GM18498 (cell line): ENCODE results near the gene EEF2K.
"Not testable (repeated sequence)": the region's sequence is repeated elsewhere in the genome, so short reads cannot be mapped to it uniquely, and the experiment has no call there.

Experiments used
- ATAC-seq: cut with Tn5 transposase; IDR thresholded peaks from one replicate; pipeline ENCODE4 v1.9.1; 2021; ENCODE audit warnings: mild to moderate bottlenecking, moderate library complexity; ENCODE audit not compliant: unreplicated experiment

The EEF2K gene

DNA sequence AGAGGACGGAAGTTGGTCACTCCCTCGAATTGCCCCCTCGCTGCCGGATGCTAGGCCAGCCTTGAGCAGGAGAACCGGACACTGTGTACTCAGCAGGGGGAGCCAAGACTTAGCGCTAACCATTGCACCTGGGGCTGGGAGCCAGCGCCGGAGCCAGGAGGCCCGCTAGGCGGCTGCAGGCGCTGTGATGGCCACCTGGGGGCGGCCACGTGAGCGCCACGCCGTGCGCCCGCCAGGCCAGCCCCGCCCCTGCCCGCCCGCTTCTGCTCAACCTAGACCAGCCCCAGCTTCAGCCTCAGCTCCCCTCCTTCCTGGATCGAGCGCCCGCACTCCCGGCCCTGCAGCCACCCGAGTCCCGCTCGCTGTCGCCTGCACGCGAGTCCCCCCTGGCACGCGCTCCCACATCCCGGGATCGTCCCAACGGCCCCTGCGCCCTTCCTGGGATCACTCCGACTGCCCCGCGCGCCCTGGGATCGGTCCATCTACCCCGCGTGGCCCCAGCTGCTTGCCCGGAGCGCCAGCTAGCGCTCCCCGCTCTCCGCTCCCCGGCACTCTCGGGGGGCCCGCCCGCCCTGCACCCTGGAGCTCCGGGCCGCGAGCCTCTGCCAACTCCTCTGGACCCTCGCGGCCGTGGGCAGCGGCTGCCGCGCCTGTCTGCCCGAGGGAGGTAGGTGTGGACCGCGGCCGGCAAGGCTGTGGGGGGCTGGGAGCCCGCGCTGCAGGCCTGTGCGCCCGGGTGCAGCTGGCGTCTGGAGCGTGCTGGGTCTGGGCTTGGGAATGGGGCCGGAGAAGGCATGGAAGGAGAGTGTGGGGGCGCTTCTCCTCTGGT lies at the start of gene EEF2K:
TSS of gene EEF2K (plus strand) at position 266 of the 829 bp plus-strand sequence. CDS start 19,452 bp downstream, outside the sequence.
- ATAC-seq: peak; percentile 84

GRCh38 chr16:22161401-22161800 lies 44.7 kb upstream of the EEF2K start:
- ATAC-seq: no peak

GRCh38 chr16:22161999-22162655 lies 44.0 kb upstream of the EEF2K start, which contains the start of gene SDR42E2:
Gene SDR42E2, plus strand, starts transcription at chr16:22162506. Its CDS starts 3,077 bp downstream, at chr16:22165583.
- no peak for ATAC-seq

- ATAC-seq: no peak
Measured at GRCh38 chr16:22162656-22163009, 43.4 kb upstream of the EEF2K start.

DNA sequence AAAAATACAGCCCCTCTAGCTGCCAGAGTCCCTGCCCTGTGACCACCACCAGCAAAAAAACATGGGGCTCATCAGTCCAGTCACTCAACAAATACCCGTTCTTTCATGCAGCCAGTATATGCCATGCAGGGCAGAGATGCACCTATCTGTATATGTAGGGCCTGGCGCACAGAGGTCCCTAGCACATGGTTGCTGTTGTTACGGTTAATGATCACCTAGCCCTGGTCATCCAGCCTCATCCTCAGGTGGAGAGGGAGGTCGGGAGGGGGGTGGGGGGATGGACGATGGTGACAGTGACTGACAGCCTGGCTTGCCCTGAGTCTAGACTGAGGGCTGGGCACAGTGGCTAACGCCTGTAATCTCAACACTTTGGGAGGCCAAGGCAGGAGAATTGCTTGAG lies 42.3 kb upstream of the EEF2K start:
- no peak for ATAC-seq

DNA sequence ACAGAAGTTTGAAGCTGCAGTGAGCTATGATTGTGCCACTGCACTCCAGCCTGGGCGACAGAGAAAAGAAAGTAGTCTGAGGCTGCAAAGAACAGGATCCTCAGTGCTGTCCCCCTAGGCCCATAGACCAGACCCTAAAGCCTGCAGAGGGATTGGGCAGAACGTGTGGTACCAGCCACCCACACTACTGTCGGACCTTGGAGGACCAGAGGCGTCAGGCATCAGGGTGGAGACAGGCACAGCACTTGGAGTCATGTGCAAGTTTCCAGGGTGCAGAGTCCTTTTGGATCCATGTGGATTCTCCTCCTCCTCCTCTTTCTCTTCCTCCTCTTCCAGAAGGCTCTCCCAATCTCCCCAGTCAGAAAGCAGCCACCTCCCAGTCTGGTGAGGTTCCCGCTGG lies 41.6 kb upstream of the EEF2K start:
- no peak for ATAC-seq

DNA sequence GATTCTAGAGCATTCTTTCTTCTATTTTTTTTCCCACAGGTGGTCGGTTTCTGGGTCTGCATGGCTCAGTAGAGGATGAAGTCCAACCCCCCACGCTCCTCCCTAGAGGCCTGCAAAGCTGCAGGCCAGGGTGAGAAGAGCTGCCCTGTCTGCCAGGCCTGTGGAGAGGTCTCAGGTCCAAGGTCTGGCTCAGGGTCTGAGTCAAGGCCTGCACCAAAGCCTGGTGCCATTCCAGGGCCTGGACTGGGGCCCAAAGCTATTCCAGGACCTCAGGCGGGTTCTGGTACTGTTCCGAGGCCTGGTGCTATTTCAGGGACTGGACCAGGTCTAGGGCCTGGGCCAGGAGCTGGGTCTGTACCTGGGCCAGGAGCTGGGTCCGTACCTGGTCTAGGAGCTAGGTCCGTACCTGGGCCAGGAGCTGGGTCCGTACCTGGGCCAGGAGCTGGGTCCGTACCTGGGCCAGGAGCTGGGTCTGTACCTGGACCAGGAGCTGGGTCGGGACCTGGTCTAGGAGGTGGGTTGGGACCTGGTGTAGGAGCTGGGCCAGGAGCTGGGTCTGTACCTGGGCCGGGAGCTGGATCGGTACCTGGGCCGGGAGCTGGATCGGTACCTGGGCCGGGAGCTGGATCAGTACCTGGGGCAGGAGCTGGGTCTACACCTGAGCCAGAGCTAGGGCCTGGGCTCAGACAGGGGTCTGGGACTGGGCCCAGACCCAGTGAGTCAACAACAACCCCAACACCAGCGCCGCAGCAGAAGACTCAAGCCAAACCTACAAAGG lies 40.4 kb upstream of the EEF2K start:
- no peak for ATAC-seq

DNA sequence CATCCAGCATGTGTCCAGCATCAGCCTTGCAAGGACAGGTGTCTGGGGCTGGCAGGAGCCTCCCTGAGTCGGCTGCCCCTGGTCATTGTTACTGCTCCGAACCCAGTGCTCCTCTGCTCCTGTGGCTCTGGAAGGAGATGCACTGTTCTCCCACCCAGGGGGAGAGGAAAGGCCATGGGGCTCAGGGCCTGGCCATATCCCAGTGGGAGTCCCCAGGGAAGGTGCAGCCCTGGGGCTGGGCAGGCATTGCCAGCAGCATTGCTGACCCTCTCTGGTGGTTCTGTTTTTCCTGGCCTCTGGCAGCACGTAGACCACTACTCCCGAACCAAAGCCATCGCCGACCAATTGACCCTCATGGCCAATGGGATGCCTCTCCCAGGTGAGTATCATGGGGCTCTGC lies 34.1 kb upstream of the EEF2K start:
- ATAC-seq: no peak

GRCh38 chr16:22172642-22173041 lies 33.4 kb upstream of the EEF2K start:
- not testable (repeated sequence) for ATAC-seq

DNA sequence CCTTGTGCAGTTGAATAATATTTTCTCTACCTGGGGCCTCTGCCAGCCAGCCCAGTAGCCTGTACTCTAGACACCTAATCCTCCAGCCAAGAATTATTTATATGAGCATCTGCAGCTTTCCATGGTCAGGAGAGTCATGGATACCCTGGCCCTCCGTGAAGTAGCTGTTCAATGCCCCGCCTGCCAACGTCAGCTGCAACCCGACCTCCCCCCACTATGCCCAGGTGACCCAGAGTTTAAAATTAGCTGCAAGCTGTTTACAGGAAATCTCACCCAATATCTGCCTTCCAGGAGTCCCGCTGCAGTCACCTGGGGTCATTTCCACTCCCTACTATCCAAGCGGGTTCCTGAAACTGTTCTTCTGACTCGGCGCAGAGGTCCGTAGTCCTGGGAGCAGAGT lies 31.4 kb upstream of the EEF2K start:
- ATAC-seq: no peak

DNA sequence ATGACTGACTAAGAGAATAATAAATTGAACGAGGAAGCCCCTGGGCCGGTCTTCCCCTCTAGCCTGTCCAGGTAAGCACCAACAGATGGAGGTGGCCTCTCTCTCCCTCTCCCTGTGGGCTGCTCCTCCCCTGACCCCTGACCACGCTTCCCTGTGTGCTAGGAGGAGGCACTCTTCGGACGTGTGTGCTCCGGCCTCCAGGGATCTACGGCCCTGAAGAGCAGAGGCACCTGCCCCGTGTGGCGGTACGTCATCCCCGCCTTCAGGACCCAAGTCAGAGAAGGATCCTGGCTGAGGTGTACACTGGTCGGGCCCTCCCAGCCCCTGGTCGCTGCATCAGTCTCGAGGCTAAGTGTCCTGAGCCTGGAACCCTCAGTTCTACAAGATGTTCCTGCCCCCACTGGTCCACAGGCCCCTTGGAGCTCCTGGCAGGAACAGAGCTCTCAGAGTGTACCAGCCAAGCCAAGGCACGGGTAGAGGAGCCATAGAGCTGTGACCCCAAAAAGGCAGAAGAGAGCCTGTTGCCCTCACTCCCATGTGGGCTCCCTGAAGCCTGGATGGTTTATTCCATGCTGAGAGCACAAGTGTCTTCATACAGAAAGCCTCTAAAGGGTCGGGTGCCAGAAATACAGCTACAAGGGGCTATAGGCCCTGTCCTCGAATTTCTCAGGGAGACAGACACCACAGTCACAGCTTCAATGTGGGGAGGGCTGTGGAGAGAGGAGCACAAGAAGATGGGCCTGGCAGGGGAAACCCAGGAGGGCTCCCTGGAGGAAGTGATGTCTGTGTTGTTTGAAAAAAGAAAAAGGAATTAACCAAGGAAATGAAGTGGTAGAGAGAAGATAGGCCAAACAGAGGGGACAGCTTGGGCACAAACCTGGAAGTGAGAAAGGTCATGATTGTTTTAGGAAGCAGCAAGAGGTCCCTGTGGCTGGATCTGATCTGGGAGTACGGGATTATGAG lies 27.8 kb upstream of the EEF2K start:
- no peak for ATAC-seq

GRCh38 chr16:22181426-22181825 lies 24.7 kb upstream of the EEF2K start:
- ATAC-seq: no peak

GRCh38 chr16:22181843-22182242 lies 24.2 kb upstream of the EEF2K start:
- ATAC-seq: no peak

GRCh38 chr16:22183335-22183734 lies 22.7 kb upstream of the EEF2K start:
- no peak for ATAC-seq

GRCh38 chr16:22183901-22184614 lies 22.0 kb upstream of the EEF2K start:
- no peak for ATAC-seq

DNA sequence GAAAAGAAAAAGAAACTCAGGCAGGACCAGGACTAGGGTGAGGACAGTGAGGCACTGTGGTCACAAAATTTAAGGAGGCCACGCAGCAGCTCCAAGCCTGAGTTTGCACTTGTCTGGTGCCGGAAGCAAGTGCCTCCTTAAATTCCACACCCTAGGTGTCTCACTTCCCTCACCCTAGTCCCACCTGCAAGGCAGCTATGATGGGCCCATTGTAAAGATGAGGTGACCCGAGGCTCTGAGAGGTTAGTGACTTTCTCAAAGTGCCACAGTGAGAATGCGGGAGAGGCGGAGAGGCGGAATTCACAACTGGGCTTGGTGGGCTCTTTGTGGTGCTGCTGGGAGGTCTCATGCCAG lies 21.5 kb upstream of the EEF2K start:
- no peak for ATAC-seq

- ATAC-seq: no peak
Measured at GRCh38 chr16:22186517-22186916, 19.6 kb upstream of the EEF2K start.

DNA sequence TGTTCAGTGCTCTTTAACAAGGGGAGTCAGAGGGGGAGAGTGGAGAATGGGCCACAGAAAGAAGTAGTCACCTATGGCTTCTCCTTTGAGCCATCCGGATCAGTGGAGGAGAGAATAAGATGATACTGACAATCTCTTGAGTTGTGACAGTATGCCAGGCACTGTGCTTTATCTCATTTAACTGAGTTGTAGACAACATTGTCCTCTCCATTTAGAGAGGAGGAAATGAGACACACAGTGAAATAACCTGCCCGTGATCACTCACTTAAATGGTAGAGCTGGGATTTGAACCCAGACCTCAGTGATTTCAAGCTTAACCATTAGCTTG lies 17.8 kb upstream of the EEF2K start:
- ATAC-seq: no peak

- ATAC-seq: no peak
Measured at GRCh38 chr16:22188595-22189442, 17.3 kb upstream of the EEF2K start.
